NCI-H2029 (cell line): Measurements from ENCODE around the gene TEK.

Experiments
- DNase-seq: peaks from one replicate; lab custom pipeline; 2025; lab: John Stamatoyannopoulos, UW

TEK gene

GRCh38 chr9:27227192-27227591 lies 118.2 kb downstream of the TEK start:
- DNase-seq: no peak

- DNase-seq: peak; percentile 56
Measured at GRCh38 chr9:27239648-27240047, 130.6 kb downstream of the TEK start.

DNA sequence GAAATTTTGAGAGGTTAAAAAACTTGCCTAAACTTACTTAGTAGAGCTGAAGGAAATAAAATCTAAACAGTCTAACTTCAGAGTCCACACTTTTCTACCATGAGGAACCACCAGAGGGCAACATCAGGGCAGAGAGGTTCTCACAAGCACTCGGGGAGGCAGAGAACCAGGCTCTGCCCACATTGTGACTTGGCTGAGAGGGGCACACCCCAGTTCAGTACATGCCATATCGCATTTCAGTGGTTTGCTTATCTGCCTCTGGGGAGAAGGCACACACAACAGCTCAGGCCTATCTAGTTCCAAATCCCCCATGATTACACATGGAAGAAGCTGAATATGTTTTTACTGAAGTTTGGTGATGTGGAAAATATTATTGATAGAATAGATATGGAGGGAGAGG lies 138.7 kb downstream of the TEK start:
- DNase-seq: no peak

DNA sequence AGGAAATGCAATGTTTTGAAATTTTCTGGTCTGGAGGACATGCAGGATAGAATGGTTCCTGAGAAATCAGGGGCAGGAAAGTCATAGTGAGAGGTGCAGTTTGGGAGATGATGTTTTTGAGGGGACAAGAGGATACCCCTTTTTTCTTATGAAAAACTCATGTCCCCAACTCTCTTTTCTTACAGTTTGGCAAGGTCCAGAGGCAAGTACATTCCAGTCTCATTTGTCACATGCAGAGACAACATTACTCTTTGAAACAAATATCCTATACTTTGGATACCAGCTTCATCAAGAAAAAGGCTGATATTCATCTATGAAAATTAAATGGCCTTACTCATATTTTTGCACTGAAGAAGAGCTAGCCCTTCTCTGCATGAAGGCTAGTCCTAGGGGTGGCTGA lies 139.7 kb downstream of the TEK start:
- no peak for DNase-seq

- no peak for DNase-seq
Measured at GRCh38 chr9:27258662-27259061, 149.6 kb downstream of the TEK start.

DNA sequence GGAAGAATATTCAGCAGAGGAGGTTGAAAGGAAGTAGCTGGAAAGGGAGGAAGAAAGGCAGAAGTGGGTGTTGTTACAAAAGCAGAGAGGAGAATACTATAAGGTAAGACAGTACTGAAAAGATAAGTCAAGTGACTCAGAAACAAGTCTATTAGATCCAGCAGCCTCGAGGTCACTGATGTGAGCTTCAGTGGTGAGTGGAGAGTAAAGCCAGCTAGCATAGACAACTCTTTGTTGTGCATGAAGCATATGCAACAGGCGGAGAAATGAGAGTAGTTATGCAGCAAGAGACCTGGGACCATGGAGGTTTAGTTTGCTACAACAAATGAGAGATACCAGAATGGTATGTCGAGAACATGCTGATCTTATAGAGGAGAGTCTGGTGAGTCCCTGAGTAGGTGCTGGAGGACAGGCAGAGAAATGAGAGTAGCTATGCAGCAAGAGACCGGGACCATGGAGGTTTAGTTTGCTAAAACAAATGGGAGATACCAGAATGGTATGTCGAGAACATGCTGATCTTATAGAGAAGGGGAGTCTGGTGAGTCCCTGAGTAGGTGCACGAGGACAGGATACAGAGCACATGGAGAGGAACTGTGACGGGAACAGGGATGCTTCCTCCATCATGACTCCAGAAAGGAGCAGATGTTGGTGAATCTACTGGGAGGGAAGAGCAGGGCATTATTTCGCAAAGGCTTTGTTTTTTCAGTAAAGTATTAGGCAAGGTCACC lies 151.9 kb downstream of the TEK start:
- no peak for DNase-seq

GRCh38 chr9:27261517-27262211 lies 152.6 kb downstream of the TEK start:
- DNase-seq: no peak

- DNase-seq: no peak
Measured at GRCh38 chr9:27272103-27272502, 163.1 kb downstream of the TEK start.

DNA sequence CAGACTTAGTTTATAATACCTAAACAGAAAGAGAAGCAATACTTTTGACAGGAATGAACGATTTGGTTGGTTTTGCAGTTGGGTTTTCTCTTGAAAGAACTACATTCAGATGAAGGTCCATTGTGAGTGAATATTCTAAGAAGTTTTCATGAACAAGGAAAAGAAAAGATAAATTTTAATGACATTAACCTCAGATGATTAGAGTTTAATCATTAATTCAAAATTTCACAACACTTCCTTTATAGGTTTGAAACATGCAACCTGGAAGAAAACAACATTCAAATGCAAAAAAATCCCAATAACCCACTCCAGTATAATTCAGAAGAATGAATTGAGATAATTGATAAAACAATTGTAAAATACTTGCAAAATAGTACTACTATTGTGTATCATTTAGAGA lies 164.2 kb downstream of the TEK start:
- no peak for DNase-seq

DNA sequence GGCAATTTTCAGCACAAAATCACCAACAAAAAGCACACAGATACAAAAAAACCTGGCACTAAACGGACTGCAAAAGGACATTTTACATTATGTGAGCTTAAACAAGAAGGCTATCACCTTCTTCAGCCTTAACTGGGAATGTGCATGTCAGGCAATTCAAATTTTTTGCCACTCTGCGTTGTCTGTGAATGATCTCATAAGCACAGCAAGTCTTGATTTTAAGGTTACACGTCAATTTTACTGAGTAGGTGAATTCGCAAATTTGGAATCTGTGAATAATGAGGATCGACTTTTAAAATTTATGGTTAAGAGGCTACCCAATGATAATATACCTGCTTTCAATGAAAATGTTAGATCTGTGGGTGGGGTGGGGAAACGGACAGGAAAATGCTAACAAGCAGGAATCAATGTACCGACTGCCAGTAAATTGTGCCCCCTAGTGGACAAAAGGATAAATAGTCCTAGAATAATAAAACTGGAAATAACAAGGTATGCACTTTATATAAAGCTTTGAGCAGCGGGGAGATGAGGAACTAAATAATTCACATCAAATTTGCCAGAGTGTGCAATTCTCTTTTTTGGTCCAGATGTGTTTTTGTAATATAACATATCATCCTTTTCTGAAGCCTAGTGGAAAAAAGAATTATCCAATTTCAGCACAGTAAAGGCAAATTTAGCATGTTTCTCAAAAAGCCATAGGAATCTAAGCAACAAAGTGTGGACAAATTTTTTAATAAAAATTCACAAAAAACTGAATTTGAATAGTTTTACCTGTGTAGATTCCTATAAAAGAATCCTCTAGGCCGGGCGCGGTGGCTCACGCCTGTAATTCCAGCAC lies 167.4 kb downstream of the TEK start:
- peak; percentile 21 for DNase-seq

GRCh38 chr9:27278374-27278773 lies 169.3 kb downstream of the TEK start:
- DNase-seq: no peak

DNA sequence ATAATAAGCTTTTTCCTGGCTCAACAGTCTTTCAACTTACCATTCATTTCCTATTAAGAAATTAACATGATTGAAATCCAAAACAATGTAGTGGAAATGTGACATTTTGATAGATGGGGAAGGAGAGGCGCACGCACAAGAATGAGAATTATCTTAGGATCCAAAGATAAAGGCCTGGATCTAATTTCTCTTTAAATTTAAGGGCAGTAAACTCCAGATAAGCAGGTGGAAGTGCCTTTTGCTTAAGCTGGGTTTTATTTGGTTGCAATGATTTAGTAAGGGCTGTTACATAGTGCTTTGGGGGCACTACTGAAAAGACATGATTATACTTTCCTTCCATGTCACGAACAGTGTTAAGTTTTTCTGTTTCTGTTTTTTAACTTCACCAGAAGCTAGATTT lies 170.6 kb downstream of the TEK start:
- DNase-seq: no peak
